Vagina (tissue), 2 donors: ENCODE results near the gene SOX1. TPM values are rescaled to one million over a fixed set of nuclear protein-coding genes. Genes with fewer than 3 reads are reported as not detected.

Experiments
- DNase-seq, 2 donors: peaks; one replicate each; pipeline ENCODE4 v3.0.0-alpha.2; 2017; ENCODE audit errors: extremely low spot score in 2 of 2
- H3K27ac ChIP-seq: fragments of 200-600 bp; sonication (generic); one replicate; pipeline ENCODE4 v1.5.1; 2019
- H3K27me3 ChIP-seq: fragments of 200-600 bp; sonication (generic); one replicate; pipeline ENCODE4 v1.5.1; 2019
- H3K36me3 ChIP-seq, 2 donors: fragments of 200-600 bp; sonication (generic); one replicate each; pipeline ENCODE4 v1.5.1; 2017 to 2019
- H3K4me1 ChIP-seq: fragments of 200-600 bp; sonication (generic); one replicate; pipeline ENCODE4 v1.5.1; 2019
- H3K4me3 ChIP-seq, 2 donors: fragments of 200-600 bp; sonication (generic); 1 replicate in 1 of 2; 2 replicates in 1 of 2; pipeline ENCODE4 v1.5.1; 2016 to 2019
- H3K9me3 ChIP-seq: fragments of 200-600 bp; sonication (generic); one replicate; pipeline ENCODE4 v1.5.1; 2019
- POLR2A ChIP-seq, 2 donors: fragments of 450-650 bp; IDR thresholded peaks; one replicate each; pipeline ENCODE4 v1.6.1; 2017; ENCODE audit warnings: antibody characterized with exemption in 2 of 2, mild to moderate bottlenecking in 2 of 2, moderate library complexity in 2 of 2
- POLR2AphosphoS5 ChIP-seq, 2 donors: sonication (generic); formaldehyde crosslinking; IDR thresholded peaks; one replicate each; pipeline ENCODE4 v1.9.0; 2017; ENCODE audit warnings: antibody characterized with exemption in 2 of 2, mild to moderate bottlenecking in 2 of 2, low read depth in 1 of 2; ENCODE audit not compliant: insufficient read depth in 1 of 2
- intact Hi-C: fragments of 100-400 bp; cut with DNase I; formaldehyde crosslinking; loops from one replicate; pipeline ENCODE4 v1.15.1; 2023
- total RNA-seq: library from RNA; depleted of rRNA; stranded (reverse); fragments of >200 nt; gene quantifications from one replicate; pipeline ENCODE4 v1.2.3, GENCODE V29; 2016
- TF ChIP-seq, protein P1 (sequence below), 3 experiments: fragments of 450-650 bp in 2 of 3; fragments of 200-600 bp in 1 of 3; sonication (generic) in 1 of 3; IDR thresholded peaks; one replicate each; pipeline ENCODE4 v1.5.1; 2017 to 2019; ENCODE audit warnings: antibody characterized with exemption in 3 of 3, mild to moderate bottlenecking in 2 of 3, moderate library complexity in 2 of 3

The SOX1 gene
- total RNA-seq, 1 donor from 2014 or later = not detected

- TF ChIP-seq, protein P1, sequence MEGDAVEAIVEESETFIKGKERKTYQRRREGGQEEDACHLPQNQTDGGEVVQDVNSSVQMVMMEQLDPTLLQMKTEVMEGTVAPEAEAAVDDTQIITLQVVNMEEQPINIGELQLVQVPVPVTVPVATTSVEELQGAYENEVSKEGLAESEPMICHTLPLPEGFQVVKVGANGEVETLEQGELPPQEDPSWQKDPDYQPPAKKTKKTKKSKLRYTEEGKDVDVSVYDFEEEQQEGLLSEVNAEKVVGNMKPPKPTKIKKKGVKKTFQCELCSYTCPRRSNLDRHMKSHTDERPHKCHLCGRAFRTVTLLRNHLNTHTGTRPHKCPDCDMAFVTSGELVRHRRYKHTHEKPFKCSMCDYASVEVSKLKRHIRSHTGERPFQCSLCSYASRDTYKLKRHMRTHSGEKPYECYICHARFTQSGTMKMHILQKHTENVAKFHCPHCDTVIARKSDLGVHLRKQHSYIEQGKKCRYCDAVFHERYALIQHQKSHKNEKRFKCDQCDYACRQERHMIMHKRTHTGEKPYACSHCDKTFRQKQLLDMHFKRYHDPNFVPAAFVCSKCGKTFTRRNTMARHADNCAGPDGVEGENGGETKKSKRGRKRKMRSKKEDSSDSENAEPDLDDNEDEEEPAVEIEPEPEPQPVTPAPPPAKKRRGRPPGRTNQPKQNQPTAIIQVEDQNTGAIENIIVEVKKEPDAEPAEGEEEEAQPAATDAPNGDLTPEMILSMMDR (IDR thresholded peaks at IDR 0.05) = no peak
- TF ChIP-seq POLR2A (IDR thresholded peaks at IDR 0.05) = no peak
- no peak for TF ChIP-seq POLR2AphosphoS5 (IDR thresholded peaks at IDR 0.05; ENCODE audit: insufficient read depth in 1 of 2, low read depth in 1 of 2)
- DNase-seq = no peak
- intact Hi-C loops = no loop called here
- peak overlapping the region in 1 of 2 donors; percentile 8 for H3K4me3 ChIP-seq
- peaks cover 33% of the 10 kb centered on the region for H3K27me3 ChIP-seq
- H3K27ac ChIP-seq = no peak overlapping the region
- H3K36me3 ChIP-seq = no peaks in the 10 kb centered on the region
- peaks cover 20% of the 10 kb centered on the region for H3K4me1 ChIP-seq
- H3K9me3 ChIP-seq = no peaks in the 10 kb centered on the region
These were observed 5.7 kb downstream of the SOX1 start for GRCh38 chr13:112072534-112073244.

GRCh38 chr13:112073245-112074138, 6.5 kb downstream of the SOX1 start:
- Histone ChIP-seq H3K27ac (no peak overlapping the region), H3K9me3 (no peaks in the 10 kb centered on the region), H3K4me1 (peaks cover 20% of the 10 kb centered on the region), H3K4me3 (peak overlapping the region in 1 of 2 donors; percentile 8), H3K27me3 (peaks cover 37% of the 10 kb centered on the region), H3K36me3 (no peaks in the 10 kb centered on the region)
- intact Hi-C loops = no loop called here
- DNase-seq = no peak
- TF ChIP-seq, protein P1 (IDR thresholded peaks at IDR 0.05) = no peak
- no peak for TF ChIP-seq POLR2A (IDR thresholded peaks at IDR 0.05)
- no peak for TF ChIP-seq POLR2AphosphoS5 (IDR thresholded peaks at IDR 0.05; ENCODE audit: insufficient read depth in 1 of 2, low read depth in 1 of 2)

DNA sequence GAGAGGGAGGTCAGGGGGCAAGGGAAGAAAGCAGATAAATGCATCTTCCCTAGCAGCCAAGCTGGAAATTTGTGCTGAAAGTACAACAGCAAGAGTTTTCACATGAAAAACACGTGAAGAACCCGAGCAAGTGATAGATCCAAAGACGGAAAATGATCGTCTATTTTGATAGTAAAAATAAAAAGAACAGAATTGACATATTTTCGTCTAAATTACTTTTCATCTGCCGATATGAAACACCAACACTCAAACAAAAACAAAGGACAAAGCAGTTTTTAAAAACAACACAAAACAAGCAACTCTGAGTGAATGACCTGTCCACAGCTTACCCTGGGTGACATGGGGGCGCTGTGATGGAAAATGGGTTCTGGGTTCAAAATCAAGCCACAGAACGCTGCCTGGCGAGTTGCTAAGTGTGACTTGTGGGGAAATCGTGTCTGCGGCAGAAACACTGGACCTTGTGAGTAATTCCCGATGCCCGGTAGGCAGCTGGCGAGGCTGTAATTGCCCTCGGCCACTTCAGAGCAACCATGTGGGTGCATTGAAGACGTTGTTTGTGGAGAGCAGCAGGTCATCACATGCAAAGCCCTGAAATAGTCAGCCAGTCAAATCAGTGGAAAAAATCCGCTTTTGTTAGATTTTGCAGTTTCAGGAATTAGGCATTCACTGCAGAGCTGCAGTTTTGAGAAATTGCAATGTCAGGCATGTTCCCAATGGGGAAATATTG, 7.4 kb downstream of the SOX1 start:
- H3K4me3 ChIP-seq = no peak overlapping the region
- peaks cover 31% of the 10 kb centered on the region for H3K27me3 ChIP-seq
- TF ChIP-seq POLR2A (IDR thresholded peaks at IDR 0.05) = no peak
- TF ChIP-seq POLR2AphosphoS5 (IDR thresholded peaks at IDR 0.05; ENCODE audit: insufficient read depth in 1 of 2, low read depth in 1 of 2) = no peak
- TF ChIP-seq, protein P1 (IDR thresholded peaks at IDR 0.05) = no peak
- no peak for DNase-seq
- no peak overlapping the region for H3K27ac ChIP-seq
- no peaks in the 10 kb centered on the region for H3K36me3 ChIP-seq
- no peaks in the 10 kb centered on the region for H3K9me3 ChIP-seq
- peaks cover 20% of the 10 kb centered on the region for H3K4me1 ChIP-seq
- intact Hi-C loops = no loop called here

GRCh38 chr13:112077729-112078128, 10.8 kb downstream of the SOX1 start:
- no peak for TF ChIP-seq POLR2AphosphoS5 (IDR thresholded peaks at IDR 0.05; ENCODE audit: insufficient read depth in 1 of 2, low read depth in 1 of 2)
- TF ChIP-seq, protein P1 (IDR thresholded peaks at IDR 0.05) = no peak
- TF ChIP-seq POLR2A (IDR thresholded peaks at IDR 0.05) = no peak
- intact Hi-C loops = no loop called here
- no peaks in the 10 kb centered on the region for H3K36me3 ChIP-seq
- peak in 1 of 2 donors; percentile 22 for DNase-seq
- peaks cover 9% of the 10 kb centered on the region for H3K27me3 ChIP-seq
- H3K27ac ChIP-seq = no peak overlapping the region
- H3K4me3 ChIP-seq = no peak overlapping the region
- H3K4me1 ChIP-seq = peaks cover 13% of the 10 kb centered on the region
- H3K9me3 ChIP-seq = no peaks in the 10 kb centered on the region
